DMS114 treated with DMSO at 0.1 percent for 48 hours (cell line): Measurements from ENCODE around the gene NUP35.
"Not testable (repeated sequence)": the region's sequence is repeated elsewhere in the genome, so short reads cannot be mapped to it uniquely, and the experiment has no call there.

ENCODE experiments used
- DNase-seq: peaks from one replicate; lab custom pipeline; 2025; ENCODE audit not compliant: unreplicated experiment; lab: John Stamatoyannopoulos, UW

Gene NUP35

GRCh38 chr2:183126635-183127034 lies 2.4 kb downstream of the NUP35 start:
- DNase-seq = no peak

GRCh38 chr2:183134016-183134415 lies 9.8 kb downstream of the NUP35 start:
- DNase-seq = no peak

DNA sequence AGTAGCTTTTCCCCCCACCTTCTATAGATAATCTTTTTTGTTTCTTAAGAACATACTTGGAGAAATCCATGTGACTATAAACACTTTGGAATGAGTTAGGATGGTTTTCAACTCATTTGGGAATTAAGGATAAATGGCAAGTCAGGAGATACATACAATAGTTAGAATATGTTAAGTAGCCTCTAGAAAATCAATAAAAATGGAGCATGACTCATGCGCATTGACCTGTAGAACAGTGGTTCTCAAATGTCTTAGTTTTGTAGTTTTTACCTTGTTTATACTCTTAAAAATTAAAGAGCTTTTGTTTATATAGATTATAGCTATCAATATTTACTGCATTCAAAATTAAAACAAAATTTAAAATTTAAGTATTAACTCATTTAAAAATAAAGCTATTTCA lies 24.7 kb downstream of the NUP35 start:
- no peak for DNase-seq

GRCh38 chr2:183149489-183149888 lies 25.2 kb downstream of the NUP35 start:
- no peak for DNase-seq

DNA sequence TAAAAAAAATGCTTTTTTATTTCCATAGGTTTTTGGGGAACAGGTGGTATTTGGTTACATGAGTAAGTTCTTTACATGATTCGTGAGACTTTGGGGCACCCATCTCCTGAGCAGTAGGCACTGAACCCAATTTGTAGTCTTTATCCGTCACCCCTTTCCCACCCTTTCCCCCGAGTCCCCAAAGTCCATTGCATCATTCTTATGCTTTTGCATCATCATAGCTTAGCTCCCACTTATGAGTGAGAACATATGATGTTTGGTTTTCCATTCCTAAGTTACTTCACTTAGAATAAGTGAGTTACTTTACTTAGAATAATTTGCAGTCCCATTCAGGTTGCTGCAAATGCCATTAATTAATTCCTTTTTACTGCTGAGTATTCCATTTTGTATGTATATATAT lies 28.0 kb downstream of the NUP35 start:
- not testable (repeated sequence) for DNase-seq

GRCh38 chr2:183153967-183154366 lies 29.7 kb downstream of the NUP35 start:
- no peak for DNase-seq

DNA sequence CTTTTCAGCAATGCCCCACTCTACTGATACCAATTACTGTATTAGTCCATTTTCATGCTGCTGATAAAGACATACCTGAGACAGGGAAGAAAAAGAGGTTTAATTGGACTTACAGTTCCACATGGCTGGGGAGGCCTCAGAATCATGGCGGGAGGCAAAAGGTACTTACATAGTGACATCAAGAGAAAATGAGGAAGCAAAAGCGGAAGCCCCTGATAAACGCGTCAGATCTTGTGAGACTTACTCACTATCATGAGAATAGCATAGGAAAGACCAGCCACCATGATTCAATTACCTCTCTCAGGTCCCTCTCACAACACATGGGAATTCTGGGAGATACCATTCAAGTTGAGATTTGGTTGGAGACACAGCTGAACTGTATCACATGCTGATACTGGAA lies 30.5 kb downstream of the NUP35 start:
- DNase-seq = not testable (repeated sequence)

- no peak for DNase-seq
These were observed 32.9 kb downstream of the NUP35 start for GRCh38 chr2:183157131-183157530.

DNA sequence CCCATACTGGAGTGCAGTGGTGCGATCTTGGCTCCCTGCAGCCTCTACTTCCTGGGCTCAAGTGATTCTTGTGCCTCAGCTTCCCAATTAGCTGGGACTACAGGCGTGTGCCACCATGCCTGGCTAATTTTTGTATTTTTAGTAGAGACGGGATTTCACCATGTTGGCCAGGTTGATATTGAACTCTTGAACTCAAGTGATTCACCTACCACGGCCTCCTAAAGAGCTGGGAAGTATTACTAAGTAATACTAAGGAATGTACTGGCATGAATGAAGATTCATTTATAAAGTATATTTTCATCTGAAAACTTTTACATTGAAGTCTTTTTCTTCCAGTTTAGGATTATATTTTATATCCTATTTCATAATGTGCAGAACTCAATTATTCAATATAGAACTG lies 38.1 kb downstream of the NUP35 start:
- DNase-seq = no peak

GRCh38 chr2:183163821-183164649 lies 39.8 kb downstream of the NUP35 start:
- no peak for DNase-seq

- no peak for DNase-seq
These were observed 40.4 kb downstream of the NUP35 start for GRCh38 chr2:183164650-183165015.

DNA sequence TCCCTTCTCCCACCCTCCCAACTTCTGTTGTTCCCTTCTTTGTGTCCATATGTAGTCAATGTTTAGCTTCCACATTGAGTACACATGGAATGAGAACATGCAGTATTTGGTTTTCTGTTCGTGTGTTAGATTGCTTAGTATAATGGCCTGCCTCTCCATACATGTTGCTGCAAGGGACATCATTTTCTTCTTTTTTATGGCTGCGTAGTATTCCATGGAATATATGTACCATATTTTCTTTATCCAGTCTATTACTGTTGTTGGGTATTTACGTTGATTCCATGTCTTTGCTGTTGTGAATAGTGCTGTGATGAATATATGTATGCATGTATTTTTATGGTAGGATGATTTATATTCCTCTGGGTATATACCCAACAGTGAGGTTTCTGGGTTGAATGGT lies 42.0 kb downstream of the NUP35 start:
- DNase-seq = no peak

- not testable (repeated sequence) for DNase-seq
These were observed 42.7 kb downstream of the NUP35 start for GRCh38 chr2:183166976-183167375.

- DNase-seq = no peak
These were observed 48.1 kb downstream of the NUP35 start for GRCh38 chr2:183172220-183172887.

DNA sequence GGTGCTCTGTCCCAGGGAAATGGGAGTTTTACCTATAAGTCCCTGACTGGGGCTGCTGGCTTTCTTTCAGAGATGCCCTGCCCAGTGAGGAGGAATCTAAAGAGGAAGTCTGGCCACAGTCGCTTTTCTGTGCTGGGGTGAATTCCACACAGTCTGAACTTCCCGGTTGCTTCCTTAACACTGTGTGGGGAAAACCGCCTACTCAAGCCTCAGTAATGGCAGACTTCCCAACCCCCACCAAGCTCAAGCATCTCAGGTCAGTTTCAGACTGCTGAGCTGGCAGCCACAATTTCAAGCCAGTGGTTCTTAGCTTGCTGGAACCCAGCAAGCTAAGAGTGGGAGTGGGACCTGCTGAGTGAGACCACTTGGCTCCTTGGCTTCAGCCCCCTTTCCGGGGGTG lies 54.9 kb downstream of the NUP35 start:
- no peak for DNase-seq

DNA sequence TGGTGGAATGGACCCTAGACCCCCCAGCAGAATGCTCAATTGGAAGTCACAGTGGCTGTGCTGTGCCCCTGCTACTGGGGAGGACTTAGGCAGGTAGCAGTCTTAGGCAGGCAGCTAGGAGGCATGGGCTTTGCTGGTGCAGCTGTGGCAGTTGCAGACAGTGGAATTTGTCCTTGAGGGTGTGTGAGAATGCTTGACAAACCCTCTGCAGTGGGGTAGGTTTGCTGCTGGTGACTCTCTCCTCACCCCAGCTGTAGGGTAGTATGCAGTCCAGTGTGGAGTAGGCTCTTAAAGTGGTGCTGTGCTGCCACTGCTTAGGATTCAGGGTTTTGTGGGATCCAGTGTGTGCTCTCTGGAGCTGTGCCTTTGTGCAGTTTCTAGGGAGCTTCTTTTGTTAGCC lies 61.3 kb downstream of the NUP35 start:
- DNase-seq = no peak

DNA sequence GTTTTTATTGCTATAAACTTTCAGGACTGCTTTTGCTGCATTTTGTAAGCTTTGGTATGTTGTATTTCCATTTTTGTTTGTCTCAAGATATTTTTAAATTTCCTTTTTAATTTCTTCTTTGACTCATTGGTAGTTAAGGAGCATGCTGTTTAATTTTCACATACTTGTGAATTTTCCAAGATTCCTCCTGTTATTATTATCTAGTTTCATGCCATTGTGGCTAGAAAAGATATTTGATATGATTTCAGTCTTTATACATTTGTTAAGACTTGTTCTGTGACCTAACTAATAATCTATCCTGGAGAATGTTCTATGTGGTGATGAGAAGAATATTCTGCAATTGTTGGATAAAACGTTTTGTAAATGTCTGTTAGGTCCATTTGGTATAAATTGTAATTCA lies 62.1 kb downstream of the NUP35 start:
- DNase-seq = no peak

- DNase-seq = no peak
These were observed 62.5 kb downstream of the NUP35 start for GRCh38 chr2:183186766-183187165.

DNA sequence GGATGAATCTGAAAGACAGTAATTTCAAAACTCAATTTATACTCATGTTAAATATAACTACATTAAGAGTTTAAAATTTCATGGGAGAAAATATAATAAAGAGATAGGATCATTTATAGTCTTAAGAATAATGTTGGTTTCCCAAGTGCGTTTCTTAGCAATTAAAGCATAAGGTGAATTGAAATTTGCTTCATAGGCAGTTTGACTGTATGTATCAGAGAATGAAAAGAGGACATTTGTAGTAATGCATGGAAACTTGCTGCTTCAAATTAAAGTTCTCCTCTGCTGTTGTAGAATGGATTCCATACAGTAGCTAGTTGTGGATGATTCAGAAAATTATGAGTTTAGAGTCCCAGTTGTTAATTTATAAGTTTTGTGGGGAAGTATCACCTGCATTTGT lies 68.1 kb downstream of the NUP35 start:
- DNase-seq = no peak

- DNase-seq = no peak
These were observed 69.7 kb downstream of the NUP35 start for GRCh38 chr2:183193904-183194303.

- no peak for DNase-seq
These were observed 71.2 kb downstream of the NUP35 start for GRCh38 chr2:183195397-183195796.

DNA sequence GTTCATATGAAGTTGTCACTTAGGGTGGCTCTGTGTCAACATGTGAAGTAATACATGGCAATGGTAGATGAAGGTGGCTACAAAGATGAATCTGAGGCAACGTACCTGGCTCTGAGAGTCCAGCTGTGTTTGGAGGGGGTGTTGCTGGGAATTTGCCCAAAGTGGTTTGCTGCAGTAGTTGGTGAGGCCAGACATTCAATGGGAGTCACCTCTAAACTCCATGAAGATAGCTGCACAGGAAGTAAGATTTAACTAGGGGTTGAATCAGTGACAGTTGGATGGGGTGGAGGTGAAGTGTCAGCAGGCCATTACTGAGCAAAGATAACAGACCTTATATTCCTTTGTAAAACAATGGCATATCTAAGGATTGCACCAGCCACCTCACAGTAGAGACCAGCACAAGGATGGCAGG lies 71.8 kb downstream of the NUP35 start:
- no peak for DNase-seq

GRCh38 chr2:183204397-183204796 lies 80.2 kb downstream of the NUP35 start:
- DNase-seq = no peak
